SU-DHL-6 (cell line): ENCODE data around the gene CTDSPL2.

ENCODE experiments used
- H2AFZ ChIP-seq: fragments of 200-600 bp; sonication (generic); 2 replicates; pipeline ENCODE4 v1.6.1; 2014; ENCODE audit warnings: low read depth, mild to moderate bottlenecking, moderate library complexity, mixed read lengths, antibody characterized with exemption, low read length; ENCODE audit not compliant: severe bottlenecking
- H3F3A ChIP-seq: fragments of 200-600 bp; shearing (Covaris generic); 2 replicates; pipeline ENCODE4 v1.6.0; 2016; ENCODE audit warnings: antibody characterized with exemption, mild to moderate bottlenecking; ENCODE audit not compliant: insufficient read depth
- H3K27ac ChIP-seq: fragments of 200-600 bp; sonication (generic); 2 replicates; pipeline ENCODE4 v1.5.1; 2016; ENCODE audit warnings: low read depth, mild to moderate bottlenecking, low read length, moderate library complexity, mixed read lengths
- H3K27me3 ChIP-seq: fragments of 200-600 bp; sonication (generic), shearing (Covaris generic); 2 replicates; pipeline ENCODE4 v1.6.0; 2014; ENCODE audit warnings: mild to moderate bottlenecking, low read length
- H3K36me3 ChIP-seq: fragments of 200-600 bp; sonication (generic); 2 replicates; pipeline ENCODE4 v1.6.1; 2014; ENCODE audit warnings: mild to moderate bottlenecking, low read length, mixed read lengths
- H3K4me2 ChIP-seq: fragments of 300-600, 200-600 bp; shearing (Covaris generic), sonication (generic); 2 replicates; pipeline ENCODE4 v1.6.0; 2014; ENCODE audit warnings: low read length, low read depth, mild to moderate bottlenecking; ENCODE audit not compliant: poor library complexity, severe bottlenecking
- H3K4me3 ChIP-seq: fragments of 200-600 bp; sonication (generic); 2 replicates; pipeline ENCODE4 v1.5.1; 2014; ENCODE audit warnings: antibody characterized with exemption, low read length, mild to moderate bottlenecking, mixed read lengths; ENCODE audit not compliant: insufficient read depth, poor library complexity, severe bottlenecking
- H3K79me2 ChIP-seq: fragments of 200-600 bp; sonication (generic); 2 replicates; pipeline ENCODE4 v1.6.1; 2014; ENCODE audit warnings: mild to moderate bottlenecking, low read length, moderate library complexity; ENCODE audit not compliant: insufficient read depth
- H3K9ac ChIP-seq: fragments of 200-600 bp; sonication (generic); 2 replicates; pipeline ENCODE4 v1.7.0; 2014; ENCODE audit warnings: mild to moderate bottlenecking, low read length
- H3K9me2 ChIP-seq: fragments of 200-600 bp; sonication (generic); replicated peaks from 2 replicates; pipeline ENCODE4 v1.6.1; 2014; ENCODE audit warnings: low read length; ENCODE audit not compliant: insufficient read depth
- H3K9me3 ChIP-seq: fragments of 200-600 bp; sonication (generic); 2 replicates; pipeline ENCODE4 v1.6.1; 2014; ENCODE audit warnings: low read length, mixed read lengths; ENCODE audit not compliant: insufficient read depth
- H4K20me1 ChIP-seq: fragments of 200-600 bp; sonication (generic); 2 replicates; pipeline ENCODE4 v1.6.1; 2014; ENCODE audit warnings: low read depth, mild to moderate bottlenecking, antibody characterized with exemption, low read length, moderate library complexity, mixed read lengths
- EZH2phosphoT487 ChIP-seq: fragments of 200-600 bp; sonication (generic), shearing (Covaris generic); conservative IDR thresholded peaks from 2 replicates; pipeline ENCODE4 v1.6.1; 2018; ENCODE audit warnings: mild to moderate bottlenecking, antibody characterized with exemption, low read length, moderate library complexity, mixed read lengths
- TF ChIP-seq, protein P1 (sequence below): fragments of 200-600 bp; sonication (generic); IDR thresholded peaks from one replicate; pipeline ENCODE4 v1.5.1; 2017; ENCODE audit warnings: antibody characterized with exemption, mild to moderate bottlenecking, low read length, moderate library complexity; ENCODE audit not compliant: insufficient read depth, poor library complexity, severe bottlenecking

The CTDSPL2 gene

DNA sequence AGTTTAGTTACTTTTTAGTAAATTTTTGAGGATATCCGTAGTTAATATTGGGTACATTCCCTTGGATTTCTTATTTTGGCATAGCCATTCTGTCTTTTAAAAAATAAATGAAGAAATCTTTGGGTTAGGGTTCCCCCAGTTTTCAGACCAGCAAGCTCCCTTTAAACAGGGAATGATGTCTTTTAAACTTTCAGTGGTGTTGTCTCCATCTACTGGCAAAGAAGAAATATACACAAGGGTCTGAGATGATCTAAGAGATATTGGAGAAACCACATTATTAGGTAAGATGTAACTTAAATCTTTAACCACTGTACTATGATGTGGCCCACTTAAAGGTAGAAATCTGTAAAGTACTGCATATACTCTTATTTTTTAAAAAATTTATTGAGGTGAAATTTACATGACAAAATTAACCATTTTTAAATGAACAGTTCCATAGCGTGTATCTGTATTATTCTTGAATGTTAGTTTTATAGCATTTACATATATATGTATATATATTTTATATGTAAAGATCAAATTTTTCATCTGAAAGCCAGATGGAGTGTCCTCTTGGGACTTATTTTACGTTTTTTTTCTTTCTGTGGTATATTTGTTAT is 74.4 kb downstream of the CTDSPL2 start:
- no peaks in the 10 kb centered on the region; the same call in 1 of the 2 replicates for H4K20me1 ChIP-seq
- H3K36me3 ChIP-seq, result peaks cover 42% of the 10 kb centered on the region
- H3F3A ChIP-seq, result peaks cover 27% of the 10 kb centered on the region
- H3K9me3 ChIP-seq, result no peaks in the 10 kb centered on the region
- no peak overlapping the region for H3K27ac ChIP-seq
- no peaks in the 10 kb centered on the region for H3K9me2 ChIP-seq
- no peaks in the 10 kb centered on the region for H3K27me3 ChIP-seq
- peaks cover 13% of the 10 kb centered on the region for H3K79me2 ChIP-seq
- H3K4me3 ChIP-seq, result no peak overlapping the region
- no peak overlapping the region for H3K4me2 ChIP-seq
- no peak overlapping the region for H3K9ac ChIP-seq
- no peak overlapping the region for H2AFZ ChIP-seq
- TF ChIP-seq, protein P1, sequence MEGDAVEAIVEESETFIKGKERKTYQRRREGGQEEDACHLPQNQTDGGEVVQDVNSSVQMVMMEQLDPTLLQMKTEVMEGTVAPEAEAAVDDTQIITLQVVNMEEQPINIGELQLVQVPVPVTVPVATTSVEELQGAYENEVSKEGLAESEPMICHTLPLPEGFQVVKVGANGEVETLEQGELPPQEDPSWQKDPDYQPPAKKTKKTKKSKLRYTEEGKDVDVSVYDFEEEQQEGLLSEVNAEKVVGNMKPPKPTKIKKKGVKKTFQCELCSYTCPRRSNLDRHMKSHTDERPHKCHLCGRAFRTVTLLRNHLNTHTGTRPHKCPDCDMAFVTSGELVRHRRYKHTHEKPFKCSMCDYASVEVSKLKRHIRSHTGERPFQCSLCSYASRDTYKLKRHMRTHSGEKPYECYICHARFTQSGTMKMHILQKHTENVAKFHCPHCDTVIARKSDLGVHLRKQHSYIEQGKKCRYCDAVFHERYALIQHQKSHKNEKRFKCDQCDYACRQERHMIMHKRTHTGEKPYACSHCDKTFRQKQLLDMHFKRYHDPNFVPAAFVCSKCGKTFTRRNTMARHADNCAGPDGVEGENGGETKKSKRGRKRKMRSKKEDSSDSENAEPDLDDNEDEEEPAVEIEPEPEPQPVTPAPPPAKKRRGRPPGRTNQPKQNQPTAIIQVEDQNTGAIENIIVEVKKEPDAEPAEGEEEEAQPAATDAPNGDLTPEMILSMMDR, result peak; percentile 51
- no peak for TF ChIP-seq EZH2phosphoT487

- Histone ChIP-seq H3K79me2 (no peaks in the 10 kb centered on the region), H3K4me3 (no peak overlapping the region), H3K36me3 (peaks cover 42% of the 10 kb centered on the region; the same call in 1 of the 2 replicates), H3K4me2 (no peak overlapping the region), H3K9ac (no peak overlapping the region), H3K27me3 (no peaks in the 10 kb centered on the region), H3K9me3 (no peaks in the 10 kb centered on the region), H3K27ac (no peak overlapping the region), H3K9me2 (no peaks in the 10 kb centered on the region), H2AFZ (no peak overlapping the region), H4K20me1 (no peaks in the 10 kb centered on the region), H3F3A (peaks cover 12% of the 10 kb centered on the region; the same call in 1 of the 2 replicates)
- no peak for TF ChIP-seq EZH2phosphoT487
- TF ChIP-seq, protein P1, result no peak
These were observed 89.0 kb downstream of the CTDSPL2 start for GRCh38 chr15:44516436-44516835.

- H2AFZ ChIP-seq, result no peak overlapping the region
- no peaks in the 10 kb centered on the region for H3K9me3 ChIP-seq
- no peaks in the 10 kb centered on the region for H3K79me2 ChIP-seq
- no peak overlapping the region for H3K4me2 ChIP-seq
- no peaks in the 10 kb centered on the region for H3K9me2 ChIP-seq
- H3K36me3 ChIP-seq, result peaks cover 40% of the 10 kb centered on the region; the same call in 1 of the 2 replicates
- peaks cover 12% of the 10 kb centered on the region; the same call in 1 of the 2 replicates for H3F3A ChIP-seq
- no peaks in the 10 kb centered on the region for H3K27me3 ChIP-seq
- TF ChIP-seq, protein P1, result no peak
- TF ChIP-seq EZH2phosphoT487, result no peak
- no peaks in the 10 kb centered on the region for H4K20me1 ChIP-seq
- H3K4me3 ChIP-seq, result no peak overlapping the region
- H3K27ac ChIP-seq, result no peak overlapping the region
- H3K9ac ChIP-seq, result no peak overlapping the region
These were observed 92.1 kb downstream of the CTDSPL2 start for GRCh38 chr15:44519537-44519936.
